GM10847 (cell line): Measurements from ENCODE around the gene DHRS4.

Source experiments
- POLR2A ChIP-seq: IDR thresholded peaks from 2 replicates; pipeline ENCODE4 v1.6.1; 2011; ENCODE audit not compliant: insufficient read length; ENCODE audit errors: extremely low read depth

DHRS4 gene

GRCh38 chr14:23933742-23934128 is 19.8 kb upstream of the DHRS4 start:
- TF ChIP-seq POLR2A, result no peak

DNA sequence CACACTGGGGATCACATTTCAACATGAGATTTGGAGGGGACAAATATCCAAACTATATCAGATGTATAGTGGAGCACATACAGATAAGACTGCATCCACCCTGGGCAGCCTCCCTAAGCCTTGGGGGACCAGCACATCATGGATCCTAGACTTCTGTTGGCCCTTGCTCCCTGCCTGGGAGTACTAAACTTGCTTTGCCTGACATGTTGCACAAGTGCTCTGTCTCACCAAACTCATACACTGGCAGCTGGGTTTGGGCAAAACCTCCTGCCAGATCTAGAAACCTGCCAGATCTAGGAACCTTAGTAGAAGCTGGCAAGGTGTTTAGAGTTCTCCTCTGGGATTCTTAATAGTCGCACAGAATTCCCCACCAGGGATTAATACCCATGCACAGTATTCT is 18.4 kb upstream of the DHRS4 start:
- no peak for TF ChIP-seq POLR2A

GRCh38 chr14:23936084-23936829 is 17.3 kb upstream of the DHRS4 start:
- TF ChIP-seq POLR2A, result no peak

DNA sequence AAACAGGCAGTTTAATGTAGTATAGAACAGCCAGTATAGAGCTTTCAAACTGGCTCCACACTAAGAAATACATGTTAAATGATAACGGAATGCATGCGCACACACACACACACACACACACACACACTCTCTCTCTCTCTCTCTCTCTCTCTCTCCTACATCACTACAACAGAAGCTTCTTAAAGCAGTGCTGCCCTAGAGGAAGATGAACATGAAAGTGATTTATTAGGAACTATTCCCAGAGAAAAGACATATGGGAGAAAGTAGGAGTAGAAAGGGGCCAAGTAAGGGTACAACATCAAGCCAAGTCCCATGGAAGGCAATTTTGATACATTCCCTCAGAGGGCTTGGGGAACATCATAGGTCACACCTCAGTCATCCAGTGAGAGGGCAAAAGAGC is 16.4 kb upstream of the DHRS4 start:
- TF ChIP-seq POLR2A, result no peak

DNA sequence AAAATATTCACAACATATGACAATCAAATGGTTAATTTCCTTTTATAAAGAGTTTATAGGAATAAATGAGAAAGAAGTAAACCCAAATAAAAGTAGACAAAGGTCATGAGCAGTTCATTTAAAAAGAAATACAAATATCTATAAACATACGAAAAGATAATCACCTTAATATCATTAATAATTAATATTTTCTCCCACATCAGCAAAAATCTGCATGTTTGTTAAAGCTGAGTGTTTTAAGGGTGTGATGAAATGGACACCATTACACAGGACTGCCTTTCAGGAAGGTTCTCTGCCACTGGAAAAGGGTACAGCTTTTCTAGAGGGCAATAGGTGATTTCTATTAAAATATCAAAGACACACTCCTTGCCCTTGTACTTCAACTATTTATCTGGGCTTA is 14.7 kb upstream of the DHRS4 start:
- TF ChIP-seq POLR2A, result no peak

DNA sequence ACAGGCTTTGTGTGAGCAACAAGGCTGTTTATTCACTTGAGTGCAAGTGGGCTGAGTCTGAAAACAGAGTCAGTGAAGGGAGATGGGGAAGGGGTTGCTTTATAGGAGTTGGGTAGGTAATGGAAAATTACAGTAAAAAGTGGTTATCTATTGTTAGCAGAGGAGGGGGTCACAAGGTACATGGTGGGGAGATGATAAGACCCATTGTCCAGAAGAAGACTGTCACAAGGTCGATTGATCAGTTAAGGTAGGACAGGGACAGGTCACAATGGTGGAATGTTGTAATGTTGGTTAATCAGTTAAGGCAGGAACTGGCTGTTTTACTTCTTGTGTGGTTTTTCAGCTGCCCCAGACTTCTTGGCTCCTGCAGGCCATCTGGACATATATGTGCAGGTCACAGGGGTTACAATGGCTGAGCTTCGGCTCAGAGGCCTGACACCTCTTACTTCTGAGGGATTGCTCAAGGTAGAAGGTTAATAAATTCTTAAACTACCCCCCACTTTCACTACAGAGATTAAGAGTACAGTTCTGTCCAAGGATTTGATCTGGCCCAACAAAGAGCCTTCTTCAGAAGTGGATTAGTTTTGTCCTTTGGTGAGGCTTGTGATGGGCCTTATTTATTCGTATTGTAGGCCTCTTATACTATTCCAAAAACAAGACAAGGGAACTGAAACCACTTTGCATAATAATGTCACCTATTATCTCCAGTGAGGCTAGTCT is 13.8 kb upstream of the DHRS4 start:
- TF ChIP-seq POLR2A, result no peak

DNA sequence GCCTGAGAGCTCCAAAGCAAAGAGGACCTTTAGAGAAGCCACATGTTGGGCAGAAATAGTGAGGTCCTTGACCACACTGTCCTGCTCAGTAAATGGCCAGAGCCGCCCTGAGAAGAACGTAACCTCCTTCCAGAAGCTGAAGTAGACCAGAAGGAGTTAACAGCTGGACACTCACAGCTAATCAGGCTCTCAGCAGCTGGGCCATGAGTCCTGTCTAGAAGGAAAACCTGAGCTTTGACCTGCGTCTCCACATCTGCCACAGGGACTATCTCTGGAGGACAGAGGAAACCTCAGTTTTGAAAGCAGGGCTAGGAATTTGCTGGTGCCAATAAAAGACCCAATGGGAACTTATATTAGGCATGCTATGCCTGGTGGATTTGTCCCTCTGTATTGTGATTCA is 12.3 kb upstream of the DHRS4 start:
- TF ChIP-seq POLR2A, result no peak

DNA sequence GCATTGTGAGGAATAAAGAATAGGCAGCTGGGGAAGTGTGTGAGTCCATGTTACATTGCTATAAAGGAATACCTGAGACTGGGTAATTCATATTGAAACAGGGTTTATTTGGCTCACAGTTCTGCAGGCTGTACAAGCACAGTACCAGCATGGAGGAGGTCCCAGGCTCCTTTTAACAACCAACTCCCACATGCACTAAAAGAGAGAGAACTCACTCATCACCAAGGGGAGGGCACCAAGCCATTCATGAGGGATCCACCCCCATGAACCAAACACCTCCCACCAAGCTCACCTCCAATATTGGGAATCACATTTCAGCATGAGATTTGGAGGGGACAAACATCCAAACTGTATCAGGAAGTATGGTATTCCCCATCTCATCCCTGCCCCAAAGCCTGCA is 11.9 kb upstream of the DHRS4 start:
- no peak for TF ChIP-seq POLR2A

DNA sequence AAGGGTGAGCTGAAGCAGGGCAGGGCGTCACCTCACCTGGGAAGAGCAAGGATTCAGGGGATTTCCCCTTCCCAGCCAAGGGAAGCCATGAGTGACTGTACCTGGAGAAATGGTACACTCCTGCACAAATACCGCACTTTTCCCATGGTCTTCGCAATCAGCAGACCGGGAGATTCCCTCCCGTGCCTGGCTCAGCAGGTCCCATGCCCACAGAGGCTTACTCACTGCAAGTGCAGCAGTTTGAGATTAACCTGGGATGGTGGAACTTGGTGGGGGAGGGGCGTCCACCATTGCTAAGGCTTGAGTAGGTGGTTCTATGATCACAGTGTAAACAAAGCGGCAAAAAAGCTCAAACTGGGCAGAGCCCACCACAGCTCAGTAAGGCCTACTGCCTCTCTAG is 11.0 kb upstream of the DHRS4 start:
- no peak for TF ChIP-seq POLR2A

GRCh38 chr14:23950411-23951135 is 3.0 kb upstream of the DHRS4 start:
- TF ChIP-seq POLR2A, result no peak

DNA sequence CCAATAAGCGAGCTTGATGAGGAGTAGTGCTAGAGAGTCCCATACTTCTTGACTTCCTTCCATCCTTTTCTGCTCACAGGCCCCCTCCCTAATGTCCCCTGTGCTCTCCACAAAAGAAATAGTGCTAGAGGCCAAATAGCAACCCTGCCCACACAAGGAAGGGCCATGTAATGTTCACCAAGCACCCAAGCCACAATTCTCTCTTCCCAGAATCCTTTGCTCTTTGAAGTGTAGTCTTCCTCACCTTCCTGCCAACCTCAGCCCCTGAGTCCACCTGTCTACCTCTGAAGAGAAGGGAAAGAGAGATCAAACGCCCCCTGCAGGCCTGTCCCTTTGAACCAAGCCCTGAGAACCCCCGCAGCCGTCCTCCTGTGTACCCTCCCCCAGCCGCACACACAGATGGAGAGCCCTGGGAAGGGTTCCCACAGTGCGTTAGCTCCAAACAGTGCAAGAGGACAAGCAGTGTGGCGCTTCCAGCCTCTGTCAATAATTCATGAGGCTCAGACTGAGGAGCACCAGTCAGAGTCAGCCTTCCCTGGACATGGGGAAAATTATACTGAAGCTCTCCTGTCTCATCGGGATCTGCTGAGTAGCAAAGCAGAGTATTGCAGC is 1.9 kb upstream of the DHRS4 start:
- no peak for TF ChIP-seq POLR2A

GRCh38 chr14:23984891-23985602 is 31.5 kb downstream of the DHRS4 start:
- TF ChIP-seq POLR2A, result no peak

GRCh38 chr14:23988607-23989363 is 35.2 kb downstream of the DHRS4 start, which contains the start of gene DHRS4L2:
Gene DHRS4L2 (plus strand): TSS chr14:23988929. CDS start chr14:23988948, 19 bp downstream.
- TF ChIP-seq POLR2A, result peak; percentile 46

DNA sequence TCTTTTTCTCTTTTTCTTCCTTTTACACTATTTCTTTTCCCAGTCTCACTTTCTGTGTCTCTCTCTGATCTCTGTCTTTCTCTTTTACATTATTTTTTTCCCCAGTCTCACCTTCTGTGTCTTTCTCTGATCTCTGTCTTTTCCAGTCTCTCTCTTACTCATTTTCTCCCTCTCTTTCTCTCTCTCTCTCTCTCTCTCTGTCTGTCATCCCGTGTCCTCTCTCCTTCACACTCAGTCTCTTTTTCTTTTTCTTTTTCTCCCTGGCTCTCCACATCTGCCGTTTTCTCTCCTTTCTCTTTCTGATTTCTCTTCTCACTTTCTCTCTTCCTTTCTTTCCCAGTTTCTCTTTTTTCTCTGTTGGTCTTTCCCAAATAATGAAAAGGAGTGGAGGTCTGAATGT is 57.5 kb downstream of the DHRS4 start:
- no peak for TF ChIP-seq POLR2A
